Trophoblast cell (in vitro differentiated cells and primary cell): ENCODE data around the gene WDR7.

ENCODE experiments used
- DNase-seq, 2 donors: peaks; one replicate each; pipeline ENCODE4 v3.0.0-alpha.2; 2016
- H2AFZ ChIP-seq: 2 replicates; pipeline ENCODE4 v1.6.1; 2013; ENCODE audit warnings: low read length, moderate library complexity, mild to moderate bottlenecking; ENCODE audit not compliant: insufficient read depth, poor library complexity
- H2AK5ac ChIP-seq: 2 replicates; pipeline ENCODE4 v1.6.1; 2013; ENCODE audit warnings: mild to moderate bottlenecking, low read length
- H2BK120ac ChIP-seq: 2 replicates; pipeline ENCODE4 v1.6.1; 2013; ENCODE audit warnings: low read length, mild to moderate bottlenecking, moderate library complexity; ENCODE audit not compliant: insufficient read depth, poor library complexity
- H2BK12ac ChIP-seq: 2 replicates; pipeline ENCODE4 v1.6.1; 2013; ENCODE audit warnings: mild to moderate bottlenecking, low read length, moderate library complexity
- H2BK5ac ChIP-seq: 2 replicates; pipeline ENCODE4 v1.6.1; 2013; ENCODE audit warnings: low read length, low read depth, moderate library complexity, mild to moderate bottlenecking; ENCODE audit not compliant: poor library complexity
- H3K14ac ChIP-seq: 2 replicates; pipeline ENCODE4 v1.6.1; 2013; ENCODE audit warnings: mild to moderate bottlenecking, low read length
- H3K18ac ChIP-seq: 2 replicates; pipeline ENCODE4 v1.6.1; 2013; ENCODE audit warnings: mild to moderate bottlenecking, low read length
- H3K23ac ChIP-seq: 2 replicates; pipeline ENCODE4 v1.6.1; 2013; ENCODE audit warnings: low read length
- H3K27ac ChIP-seq: 2 replicates; pipeline ENCODE4 v1.5.1; 2013; ENCODE audit warnings: low read depth, mild to moderate bottlenecking, inconsistent platforms, low read length, moderate library complexity
- H3K27me3 ChIP-seq: 2 replicates; pipeline ENCODE4 v1.6.1; 2013; ENCODE audit warnings: inconsistent platforms, mild to moderate bottlenecking, low read length, moderate library complexity; ENCODE audit not compliant: insufficient read depth
- H3K36me3 ChIP-seq, 2 experiments: 1 replicate in 1 of 2; 2 replicates in 1 of 2; pipeline ENCODE4 v1.6.1; 2013; ENCODE audit warnings: low read length in 2 of 2, mild to moderate bottlenecking in 2 of 2, moderate library complexity in 1 of 2; ENCODE audit not compliant: insufficient read depth in 2 of 2, control insufficient read depth in 1 of 2
- H3K4ac ChIP-seq: 2 replicates; pipeline ENCODE4 v1.6.1; 2013; ENCODE audit warnings: low read depth, mild to moderate bottlenecking, low read length, moderate library complexity
- H3K4me1 ChIP-seq, 2 experiments: 1 replicate in 1 of 2; 2 replicates in 1 of 2; pipeline ENCODE4 v1.6.1; 2013; ENCODE audit warnings: low read length in 2 of 2, mild to moderate bottlenecking in 2 of 2, moderate library complexity in 1 of 2; ENCODE audit not compliant: insufficient read depth in 2 of 2, control insufficient read depth in 1 of 2
- H3K4me2 ChIP-seq: 2 replicates; pipeline ENCODE4 v1.6.1; 2013; ENCODE audit warnings: inconsistent platforms, mild to moderate bottlenecking, low read length, moderate library complexity
- H3K4me3 ChIP-seq: 2 replicates; pipeline ENCODE4 v1.5.1; 2013; ENCODE audit warnings: mild to moderate bottlenecking, low read depth, low read length, inconsistent platforms
- H3K79me1 ChIP-seq: one replicate; pipeline ENCODE4 v1.6.1; 2013; ENCODE audit warnings: low read length
- H3K79me2 ChIP-seq: 2 replicates; pipeline ENCODE4 v1.6.1; 2013; ENCODE audit warnings: low read length, mild to moderate bottlenecking; ENCODE audit not compliant: control insufficient read depth, insufficient read depth, poor library complexity
- H3K9ac ChIP-seq: 2 replicates; pipeline ENCODE4 v1.6.1; 2013; ENCODE audit warnings: mild to moderate bottlenecking, low read length
- H3K9me3 ChIP-seq: 2 replicates; pipeline ENCODE4 v1.6.1; 2013; ENCODE audit warnings: low read depth, mild to moderate bottlenecking, control low read depth, inconsistent platforms, low read length; ENCODE audit not compliant: insufficient read depth
- H4K12ac ChIP-seq: 2 replicates; pipeline ENCODE4 v1.6.1; 2013; ENCODE audit warnings: low read depth, mild to moderate bottlenecking, low read length, moderate library complexity
- H4K8ac ChIP-seq: 2 replicates; pipeline ENCODE4 v1.6.1; 2013; ENCODE audit warnings: low read depth, mild to moderate bottlenecking, low read length, moderate library complexity
- H4K91ac ChIP-seq: one replicate; pipeline ENCODE4 v1.6.1; 2013; ENCODE audit warnings: low read depth, mild to moderate bottlenecking, low read length, moderate library complexity
- WGBS: extraction: QIAGEN DNeasy Blood & Tissue Kit; methylation state at CpG from one replicate; pipeline ENCODE4 v1.1.7; 2013; ENCODE audit warnings: missing lambda C conversion rate; ENCODE audit not compliant: insufficient read length, insufficient coverage; ENCODE audit errors: extremely low coverage; 5-methylcytosine and 5-hydroxymethylcytosine counted together

WDR7 gene

GRCh38 chr18:56967035-56967434 is 315.9 kb downstream of the WDR7 start:
- no peak overlapping the region for H3K4me3 ChIP-seq
- no peak overlapping the region for H3K9ac ChIP-seq
- no peak overlapping the region for H3K23ac ChIP-seq
- H2AK5ac ChIP-seq = no peak overlapping the region
- H3K4ac ChIP-seq = no peak overlapping the region
- H3K18ac ChIP-seq = no peak overlapping the region
- no peak overlapping the region for H2AFZ ChIP-seq
- H2BK12ac ChIP-seq = no peak overlapping the region
- H3K79me2 ChIP-seq = no peaks in the 10 kb centered on the region
- H4K12ac ChIP-seq = no peak overlapping the region
- no peaks in the 10 kb centered on the region for H3K4me1 ChIP-seq
- no peak overlapping the region for H4K8ac ChIP-seq
- no CpG with 5 or more reads among the region's 3 CpGs for WGBS
- H3K4me2 ChIP-seq = no peak overlapping the region
- H3K36me3 ChIP-seq = no peaks in the 10 kb centered on the region
- H3K27me3 ChIP-seq = no peaks in the 10 kb centered on the region
- no peak overlapping the region for H2BK120ac ChIP-seq
- H3K9me3 ChIP-seq = no peaks in the 10 kb centered on the region
- H2BK5ac ChIP-seq = no peak overlapping the region
- no peak overlapping the region for H3K27ac ChIP-seq
- H4K91ac ChIP-seq = no peak overlapping the region
- H3K14ac ChIP-seq = no peak overlapping the region
- no peaks in the 10 kb centered on the region for H3K79me1 ChIP-seq
- peak; percentile 2 to 25 for DNase-seq

GRCh38 chr18:56973487-56973886 is 322.3 kb downstream of the WDR7 start:
- Histone ChIP-seq H3K27me3 (no peaks in the 10 kb centered on the region), H3K79me1 (no peaks in the 10 kb centered on the region)

GRCh38 chr18:56974141-56974540 is 323.0 kb downstream of the WDR7 start:
- H3K9ac ChIP-seq = no peak overlapping the region
- H3K79me2 ChIP-seq = no peaks in the 10 kb centered on the region
- H3K79me1 ChIP-seq = no peaks in the 10 kb centered on the region
- H4K12ac ChIP-seq = no peak overlapping the region
- no peak overlapping the region for H3K23ac ChIP-seq
- WGBS = no CpG with 5 or more reads among the region's 1 CpG
- H2BK12ac ChIP-seq = no peak overlapping the region
- H3K4me1 ChIP-seq = peaks cover 0 to 2% of the 10 kb centered on the region in 2 experiments
- H3K4ac ChIP-seq = no peak overlapping the region
- H3K4me3 ChIP-seq = no peak overlapping the region
- no peak for DNase-seq
- H3K27me3 ChIP-seq = no peaks in the 10 kb centered on the region
- no peak overlapping the region for H2BK5ac ChIP-seq
- no peak overlapping the region for H2BK120ac ChIP-seq
- H3K4me2 ChIP-seq = no peak overlapping the region
- H2AFZ ChIP-seq = no peak overlapping the region
- no peak overlapping the region for H4K8ac ChIP-seq
- no peak overlapping the region for H3K14ac ChIP-seq
- H2AK5ac ChIP-seq = no peak overlapping the region
- no peaks in the 10 kb centered on the region for H3K36me3 ChIP-seq
- H4K91ac ChIP-seq = no peak overlapping the region
- H3K9me3 ChIP-seq = no peaks in the 10 kb centered on the region
- no peak overlapping the region for H3K18ac ChIP-seq
- H3K27ac ChIP-seq = no peak overlapping the region

More at GRCh38 chr18:56973487-56973886, 322.3 kb downstream of the WDR7 start:
- no peak overlapping the region for H3K23ac ChIP-seq
- WGBS = no CpG with 5 or more reads among the region's 2 CpGs
- H3K79me2 ChIP-seq = no peaks in the 10 kb centered on the region
- no peaks in the 10 kb centered on the region for H3K36me3 ChIP-seq
- H4K8ac ChIP-seq = no peak overlapping the region
- no peak overlapping the region for H3K18ac ChIP-seq
- H2BK12ac ChIP-seq = no peak overlapping the region
- no peak overlapping the region for H3K4me3 ChIP-seq
- no peak overlapping the region for H3K4me2 ChIP-seq
- DNase-seq = no peak
- H2AFZ ChIP-seq = no peak overlapping the region
- no peak overlapping the region for H4K12ac ChIP-seq
- H3K14ac ChIP-seq = no peak overlapping the region
- no peak overlapping the region for H3K9ac ChIP-seq
- H2BK120ac ChIP-seq = no peak overlapping the region
- peaks cover 0 to 2% of the 10 kb centered on the region in 2 experiments for H3K4me1 ChIP-seq
- H2AK5ac ChIP-seq = no peak overlapping the region
- no peak overlapping the region for H2BK5ac ChIP-seq
- H3K27ac ChIP-seq = no peak overlapping the region
- no peaks in the 10 kb centered on the region for H3K9me3 ChIP-seq
- H4K91ac ChIP-seq = no peak overlapping the region
- H3K4ac ChIP-seq = no peak overlapping the region

- H3K9me3 ChIP-seq = no peaks in the 10 kb centered on the region
- peaks cover 0 to 2% of the 10 kb centered on the region in 2 experiments for H3K4me1 ChIP-seq
- no peak overlapping the region for H4K8ac ChIP-seq
- WGBS = no CpG with 5 or more reads among the region's 1 CpG
- DNase-seq = no peak
- H4K12ac ChIP-seq = no peak overlapping the region
- H3K9ac ChIP-seq = no peak overlapping the region
- H2BK5ac ChIP-seq = no peak overlapping the region
- H4K91ac ChIP-seq = no peak overlapping the region
- no peaks in the 10 kb centered on the region for H3K79me1 ChIP-seq
- no peak overlapping the region for H3K4ac ChIP-seq
- H3K27me3 ChIP-seq = no peaks in the 10 kb centered on the region
- no peaks in the 10 kb centered on the region for H3K79me2 ChIP-seq
- H2BK120ac ChIP-seq = no peak overlapping the region
- H3K4me2 ChIP-seq = no peak overlapping the region
- no peak overlapping the region for H2AK5ac ChIP-seq
- H3K14ac ChIP-seq = no peak overlapping the region
- no peak overlapping the region for H3K23ac ChIP-seq
- H3K36me3 ChIP-seq = no peaks in the 10 kb centered on the region
- H3K18ac ChIP-seq = no peak overlapping the region
- no peak overlapping the region for H3K27ac ChIP-seq
- H3K4me3 ChIP-seq = no peak overlapping the region
- H2BK12ac ChIP-seq = no peak overlapping the region
- no peak overlapping the region for H2AFZ ChIP-seq
Observed at GRCh38 chr18:56975276-56975675, 324.1 kb downstream of the WDR7 start.
